Measurements from ENCODE around the gene TP53BP2. TPM values are rescaled to one million over a fixed set of nuclear protein-coding genes. Genes with fewer than 3 reads are reported as not detected.

TP53BP2 gene
- total and polyA plus RNA-seq, 2 donors (not counting 3 experiments of a cell fraction or from before 2014, with no cell fraction given), result 21.9 to 51.9 TPM

- Histone ChIP-seq H3K9me1 (replicated peaks; ENCODE audit: control insufficient read depth, extremely low read depth, insufficient read depth, low read length) (no peaks in the 10 kb centered on the region), H3K9me3 (replicated peaks; ENCODE audit: control insufficient read depth, insufficient read depth, low read length) (no peaks in the 10 kb centered on the region), H3K9ac (replicated peaks; ENCODE audit: extremely low read depth, insufficient read depth, low read length) (peak overlapping the region; percentile 43), H3K36me3 (ENCODE audit: control insufficient read depth in 2 of 2, extremely low read depth in 1 of 2, insufficient read depth in 2 of 2, low read length in 2 of 2) (peaks cover 7 to 28% of the 10 kb centered on the region in 2 experiments), H3K4me2 (ENCODE audit: insufficient read depth, low read length) (peak overlapping the region; percentile 73), H3K4me1 (ENCODE audit: control insufficient read depth, extremely low read depth, insufficient read depth, low read length) (peaks cover 64% of the 10 kb centered on the region), H2AFZ (ENCODE audit: low read depth, low read length) (no peak overlapping the region), H3K27me3 (ENCODE audit: control insufficient read depth in 2 of 2, insufficient read depth in 2 of 2, low read length in 2 of 2) (no peaks in the 10 kb centered on the region), H3K27ac (ENCODE audit: insufficient read depth, low read depth, low read length) (peak overlapping the region; percentile 86), H3K79me2 (ENCODE audit: control insufficient read depth, insufficient read depth, low read length) (peaks cover 2% of the 10 kb centered on the region), H3K4me3 (replicated peaks in 1 of 3; ENCODE audit: insufficient read depth in 1 of 3, low read depth in 1 of 3, low read length in 3 of 3) (no peak overlapping the region), H4K20me1 (replicated peaks; ENCODE audit: control insufficient read depth, extremely low read depth, insufficient read depth, low read length) (no peaks in the 10 kb centered on the region)
- DNase-seq (ENCODE audit: low read depth, low spot score) (peak; percentile 11), FAIRE-seq (peak; percentile 35)
- BruUV-seq (replicated peaks), result no TSS peak
- CTCF ChIA-PET, result interaction anchor here (0.7 to 3.0 kb wide), 9 partner anchors 8 to 112 kb away, joined by 3 to 14 read pairs (median 3); no protein-coding TSS in a partner anchor
- intact Hi-C loops (cut with micrococcal nuclease) (loop anchor here (2.0 kb wide), 1 partner anchor 14 kb away; no protein-coding TSS in a partner anchor), dilution Hi-C loops (cut with MboI; ENCODE audit: extremely low pct_ligation_motif_present, low sequenced_read_pairs) (no loop called here)
- TF ChIP-seq GATA2 (IDR thresholded peaks at IDR 0.05; ENCODE audit: insufficient read depth, insufficient read length, low read depth, low read length), result no peak
- TF ChIP-seq FOS (IDR thresholded peaks at IDR 0.05; ENCODE audit: borderline replicate concordance, insufficient read depth, low read length), result peak; percentile 55
- POLR2A ChIA-PET, result interaction anchor here (1.5 kb wide), 1 partner anchor 67 kb away, joined by 3 read pairs; no protein-coding TSS in a partner anchor
Measured at GRCh38 chr1:223775054-223775453, 70.7 kb downstream of the TP53BP2 start.

GRCh38 chr1:223774134-223774814 lies 71.5 kb downstream of the TP53BP2 start:
- H3K4me3 ChIP-seq (replicated peaks in 1 of 3; ENCODE audit: insufficient read depth in 1 of 3, low read depth in 1 of 3, low read length in 3 of 3), result no peak overlapping the region
- no peak for FAIRE-seq
- peaks cover 2% of the 10 kb centered on the region for H3K79me2 ChIP-seq (ENCODE audit: control insufficient read depth, insufficient read depth, low read length)
- no peaks in the 10 kb centered on the region for H4K20me1 ChIP-seq (replicated peaks; ENCODE audit: control insufficient read depth, extremely low read depth, insufficient read depth, low read length)
- H3K4me2 ChIP-seq (ENCODE audit: insufficient read depth, low read length), result peak overlapping the region; percentile 73
- TF ChIP-seq GATA2 (IDR thresholded peaks at IDR 0.05; ENCODE audit: insufficient read depth, insufficient read length, low read depth, low read length) (no peak), FOS (IDR thresholded peaks at IDR 0.05; ENCODE audit: borderline replicate concordance, insufficient read depth, low read length) (no peak), MYC (IDR thresholded peaks at IDR 0.05; ENCODE audit: low read depth, low read length) (no peak), CTCF (IDR thresholded peaks at IDR 0.05; ENCODE audit: extremely low read depth in 1 of 2, insufficient read depth in 1 of 2, low read depth in 1 of 2, low read length in 2 of 2) (no peak), JUN (IDR thresholded peaks at IDR 0.05; ENCODE audit: borderline replicate concordance, insufficient read depth, insufficient read length, low read depth) (no peak), EZH2 (IDR thresholded peaks at IDR 0.05; ENCODE audit: borderline replicate concordance, low read depth, low read length, severe bottlenecking) (no peak), POLR2A (IDR thresholded peaks at IDR 0.05; ENCODE audit: low read depth, low read length) (no peak), POLR2AphosphoS5 (IDR thresholded peaks at IDR 0.05; ENCODE audit: insufficient read depth, low read depth, low read length) (peak; percentile 12)
- DNase-seq (ENCODE audit: low read depth, low spot score), result no peak
- dilution Hi-C loops (cut with MboI; ENCODE audit: extremely low pct_ligation_motif_present, low sequenced_read_pairs), result no loop called here
- no peaks in the 10 kb centered on the region for H3K9me3 ChIP-seq (replicated peaks; ENCODE audit: control insufficient read depth, insufficient read depth, low read length)
- peak overlapping the region; percentile 86 for H3K27ac ChIP-seq (ENCODE audit: insufficient read depth, low read depth, low read length)
- peak overlapping the region; percentile 43 for H3K9ac ChIP-seq (replicated peaks; ENCODE audit: extremely low read depth, insufficient read depth, low read length)
- POLR2A ChIA-PET, result no interaction called here
- H3K4me1 ChIP-seq (ENCODE audit: control insufficient read depth, extremely low read depth, insufficient read depth, low read length), result peaks cover 71% of the 10 kb centered on the region
- peaks cover 7 to 28% of the 10 kb centered on the region in 2 experiments for H3K36me3 ChIP-seq (ENCODE audit: control insufficient read depth in 2 of 2, extremely low read depth in 1 of 2, insufficient read depth in 2 of 2, low read length in 2 of 2)
- CTCF ChIA-PET, result interaction anchor here (1.0 to 3.0 kb wide), 4 partner anchors 25 to 76 kb away, joined by 3 to 14 read pairs (median 4); no protein-coding TSS in a partner anchor
- no peaks in the 10 kb centered on the region for H3K27me3 ChIP-seq (ENCODE audit: control insufficient read depth in 2 of 2, insufficient read depth in 2 of 2, low read length in 2 of 2)
- no peak overlapping the region for H2AFZ ChIP-seq (ENCODE audit: low read depth, low read length)
- no peaks in the 10 kb centered on the region for H3K9me1 ChIP-seq (replicated peaks; ENCODE audit: control insufficient read depth, extremely low read depth, insufficient read depth, low read length)
- no TSS peak for BruUV-seq (replicated peaks)
- intact Hi-C loops (cut with micrococcal nuclease), result loop anchor here (2.0 kb wide), 1 partner anchor 13 kb away; no protein-coding TSS in a partner anchor
